Liver (tissue), 9 donors: ENCODE results near the gene ASCL5. TPM values are rescaled to one million over a fixed set of nuclear protein-coding genes. Genes with fewer than 3 reads are reported as not detected.

ENCODE experiments used
- DNase-seq: peaks from one replicate; pipeline ENCODE4 v3.0.0-alpha.2; 2017; ENCODE audit warnings: low spot score
- H3K27ac ChIP-seq, 2 donors: one replicate each; pipeline ENCODE4 v1.7.0; 2013; ENCODE audit warnings: inconsistent platforms in 2 of 2, low read length in 2 of 2, control low read depth in 1 of 2, low read depth in 1 of 2, mild to moderate bottlenecking in 1 of 2
- H3K27me3 ChIP-seq, 4 donors: one replicate each; pipeline versions ENCODE4 v1.6.1 to v1.7.0; 2013; ENCODE audit warnings: low read length in 3 of 4, inconsistent platforms in 1 of 4, mild to moderate bottlenecking in 1 of 4, moderate library complexity in 1 of 4; ENCODE audit not compliant: control insufficient read depth in 4 of 4, insufficient read depth in 4 of 4
- H3K36me3 ChIP-seq, 4 donors: one replicate each; pipeline versions ENCODE4 v1.6.1 to v1.7.0; 2013; ENCODE audit warnings: low read length in 3 of 4, mild to moderate bottlenecking in 3 of 4, low read depth in 1 of 4, moderate library complexity in 1 of 4; ENCODE audit not compliant: control insufficient read depth in 4 of 4, insufficient read depth in 3 of 4
- H3K4me1 ChIP-seq, 4 donors: one replicate each; pipeline versions ENCODE4 v1.6.1 to v1.7.0; 2013; ENCODE audit warnings: low read length in 3 of 4, mild to moderate bottlenecking in 3 of 4, moderate library complexity in 1 of 4; ENCODE audit not compliant: control insufficient read depth in 4 of 4, insufficient read depth in 4 of 4
- H3K4me3 ChIP-seq, 3 donors: one replicate each; pipeline versions ENCODE4 v1.6.1 to v1.7.0; 2013; ENCODE audit warnings: low read length in 3 of 3, control low read depth in 1 of 3, low read depth in 1 of 3, mild to moderate bottlenecking in 1 of 3
- H3K9ac ChIP-seq, 2 donors: one replicate each; pipeline ENCODE4 v1.7.0; 2013; ENCODE audit warnings: low read length in 2 of 2, mild to moderate bottlenecking in 2 of 2, moderate library complexity in 2 of 2, control low read depth in 1 of 2, low read depth in 1 of 2
- H3K9me3 ChIP-seq, 4 donors: one replicate each; pipeline versions ENCODE4 v1.6.1 to v1.7.0; 2013; ENCODE audit warnings: low read length in 3 of 4; ENCODE audit not compliant: control insufficient read depth in 4 of 4
- ATF3 ChIP-seq: IDR thresholded peaks from 2 replicates; pipeline ENCODE4 v1.6.1; 2016; ENCODE audit warnings: antibody characterized with exemption
- EGR1 ChIP-seq, 2 donors: IDR thresholded peaks; 2 replicates each; pipeline ENCODE4 v1.6.1; 2016 to 2018; ENCODE audit warnings: antibody characterized with exemption in 2 of 2, low read depth in 2 of 2
- FOXA1 ChIP-seq: IDR thresholded peaks from 2 replicates; pipeline ENCODE4 v1.6.1; 2016; ENCODE audit warnings: antibody characterized with exemption
- FOXA2 ChIP-seq: IDR thresholded peaks from 2 replicates; pipeline ENCODE4 v1.6.1; 2016; ENCODE audit warnings: antibody characterized with exemption
- GABPA ChIP-seq, 2 donors: IDR thresholded peaks in 1 of 2; conservative IDR thresholded peaks in 1 of 2; 2 replicates each; pipeline ENCODE4 v1.6.1; 2016; ENCODE audit warnings: antibody characterized with exemption in 2 of 2, mild to moderate bottlenecking in 1 of 2, moderate library complexity in 1 of 2
- HNF4A ChIP-seq, 2 donors: conservative IDR thresholded peaks; 2 replicates each; pipeline ENCODE4 v1.6.1; 2016; ENCODE audit warnings: antibody characterized with exemption in 2 of 2, mild to moderate bottlenecking in 2 of 2
- HNF4G ChIP-seq: IDR thresholded peaks from 2 replicates; pipeline ENCODE4 v1.6.1; 2016; ENCODE audit warnings: antibody characterized with exemption
- JUND ChIP-seq, 2 donors: IDR thresholded peaks; 2 replicates each; pipeline ENCODE4 v1.6.1; 2016; ENCODE audit warnings: antibody characterized with exemption in 2 of 2
- NR2F2 ChIP-seq: IDR thresholded peaks from 2 replicates; pipeline ENCODE4 v1.6.1; 2016; ENCODE audit warnings: antibody characterized with exemption
- RAD21 ChIP-seq, 2 donors: IDR thresholded peaks; 2 replicates each; pipeline ENCODE4 v1.6.1; 2016; ENCODE audit warnings: antibody characterized with exemption in 2 of 2, mild to moderate bottlenecking in 2 of 2
- REST ChIP-seq: IDR thresholded peaks from 2 replicates; pipeline ENCODE4 v1.6.1; 2016; ENCODE audit warnings: antibody characterized with exemption, mild to moderate bottlenecking
- RXRA ChIP-seq, 2 donors: IDR thresholded peaks; 2 replicates each; pipeline ENCODE4 v1.6.1; 2017 to 2018; ENCODE audit warnings: antibody characterized with exemption in 2 of 2, mild to moderate bottlenecking in 1 of 2
- SP1 ChIP-seq: IDR thresholded peaks from 2 replicates; pipeline ENCODE4 v1.6.1; 2018; ENCODE audit warnings: antibody characterized with exemption, mild to moderate bottlenecking
- TAF1 ChIP-seq: conservative IDR thresholded peaks from 2 replicates; pipeline ENCODE4 v1.6.1; 2016; ENCODE audit warnings: antibody characterized with exemption, mild to moderate bottlenecking
- YY1 ChIP-seq: IDR thresholded peaks from 2 replicates; pipeline ENCODE4 v1.6.1; 2016; ENCODE audit warnings: antibody characterized with exemption, mild to moderate bottlenecking
- WGBS: extraction: QIAGEN DNeasy Blood & Tissue Kit; methylation state at CpG from one replicate; pipeline ENCODE4 v1.1.7; 2013; 5-methylcytosine and 5-hydroxymethylcytosine counted together
- polyA plus RNA-seq, 2 donors: library from polyadenylated mRNA; stranded (reverse) in 1 of 2; unstranded in 1 of 2; fragments of 200-250 nt in 1 of 2; fragments of >200 nt in 1 of 2; fragmentation: Nextera tagmentation in 1 of 2; extraction: Ambion mirVana in 1 of 2; gene quantifications; one replicate each; pipeline versions ENCODE4 v1.2.1 to v1.2.3, GENCODE V29; 2013 to 2015
- total RNA-seq, 2 donors: library from RNA; depleted of rRNA; stranded (reverse); fragments of >200 nt; gene quantifications; one replicate each; pipeline ENCODE4 v1.2.3, GENCODE V29; 2014
- TF ChIP-seq, protein P1 (sequence below): fragments of 150-350 bp; IDR thresholded peaks from 2 replicates; pipeline ENCODE4 v1.5.1; 2017; ENCODE audit warnings: improper control_type of control experiment, low read depth, low read length; ENCODE audit not compliant: missing input control
- TF ChIP-seq, protein P2 (sequence below): IDR thresholded peaks from 2 replicates; pipeline ENCODE4 v1.6.1; 2016; ENCODE audit warnings: antibody characterized with exemption
- donor health status: healthy.
- donor health status: healthy.
- donor health status: healthy.
- donor health status: healthy.
- donor health status: healthy.

The ASCL5 gene
- total and polyA plus RNA-seq, 4 donors = not detected

GRCh38 chr1:201140235-201140940 is 13.4 kb upstream of the ASCL5 start (continued):
- no peak for TF ChIP-seq FOXA2

GRCh38 chr1:201139756-201140155 is 12.8 kb upstream of the ASCL5 start:
- no peak for DNase-seq
- 96% methylated on average over 9 of the region's 9 CpGs for WGBS
- Histone ChIP-seq H3K4me3 (no peak overlapping the region), H3K27ac (no peak overlapping the region), H3K9me3 (no peaks in the 10 kb centered on the region), H3K36me3 (peaks cover 6 to 65% (median 18%) of the 10 kb centered on the region in 4 donors), H3K27me3 (no peaks in the 10 kb centered on the region), H3K4me1 (no peaks in the 10 kb centered on the region), H3K9ac (no peak overlapping the region)
- TF ChIP-seq NR2F2 (no peak), HNF4A (conservative IDR thresholded peaks at IDR 0.05) (no peak), GABPA (IDR thresholded peaks at IDR 0.05 in 1 of 2, conservative IDR thresholded peaks at IDR 0.05 in 1 of 2) (no peak), RXRA (IDR thresholded peaks at IDR 0.05) (no peak), HNF4G (no peak)
- TF ChIP-seq, protein P1, sequence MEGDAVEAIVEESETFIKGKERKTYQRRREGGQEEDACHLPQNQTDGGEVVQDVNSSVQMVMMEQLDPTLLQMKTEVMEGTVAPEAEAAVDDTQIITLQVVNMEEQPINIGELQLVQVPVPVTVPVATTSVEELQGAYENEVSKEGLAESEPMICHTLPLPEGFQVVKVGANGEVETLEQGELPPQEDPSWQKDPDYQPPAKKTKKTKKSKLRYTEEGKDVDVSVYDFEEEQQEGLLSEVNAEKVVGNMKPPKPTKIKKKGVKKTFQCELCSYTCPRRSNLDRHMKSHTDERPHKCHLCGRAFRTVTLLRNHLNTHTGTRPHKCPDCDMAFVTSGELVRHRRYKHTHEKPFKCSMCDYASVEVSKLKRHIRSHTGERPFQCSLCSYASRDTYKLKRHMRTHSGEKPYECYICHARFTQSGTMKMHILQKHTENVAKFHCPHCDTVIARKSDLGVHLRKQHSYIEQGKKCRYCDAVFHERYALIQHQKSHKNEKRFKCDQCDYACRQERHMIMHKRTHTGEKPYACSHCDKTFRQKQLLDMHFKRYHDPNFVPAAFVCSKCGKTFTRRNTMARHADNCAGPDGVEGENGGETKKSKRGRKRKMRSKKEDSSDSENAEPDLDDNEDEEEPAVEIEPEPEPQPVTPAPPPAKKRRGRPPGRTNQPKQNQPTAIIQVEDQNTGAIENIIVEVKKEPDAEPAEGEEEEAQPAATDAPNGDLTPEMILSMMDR = no peak

DNA sequence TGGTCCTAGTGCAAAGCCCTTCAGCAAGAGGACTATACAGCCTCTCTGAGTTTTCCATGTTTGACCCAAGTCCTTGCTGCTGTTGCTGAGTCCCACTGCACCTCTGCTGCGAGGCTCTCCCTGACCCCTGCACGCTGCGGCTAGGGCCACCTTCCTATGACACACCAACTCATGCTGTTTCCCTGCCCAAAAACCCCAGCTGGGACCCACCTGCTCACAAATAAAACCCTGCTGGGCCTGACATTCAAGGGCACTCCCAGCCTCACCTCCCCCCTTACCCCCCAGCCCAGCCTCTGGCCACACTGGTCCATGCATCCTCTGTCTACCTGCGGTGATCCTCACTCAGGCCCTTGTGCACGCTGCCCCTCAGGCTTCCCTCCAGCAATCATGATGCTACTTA is 12.3 kb upstream of the ASCL5 start:
- H3K4me3 ChIP-seq = no peak overlapping the region
- no peaks in the 10 kb centered on the region for H3K27me3 ChIP-seq
- no peaks in the 10 kb centered on the region for H3K4me1 ChIP-seq
- TF ChIP-seq NR2F2 = no peak
- TF ChIP-seq TAF1 = no peak
- TF ChIP-seq YY1 = no peak
- TF ChIP-seq HNF4G = no peak
- no peak for TF ChIP-seq FOXA1
- no peak for TF ChIP-seq RAD21 (IDR thresholded peaks at IDR 0.05)
- TF ChIP-seq EGR1 (IDR thresholded peaks at IDR 0.05; ENCODE audit: low read depth in 2 of 2) = no peak
- TF ChIP-seq, protein P2, sequence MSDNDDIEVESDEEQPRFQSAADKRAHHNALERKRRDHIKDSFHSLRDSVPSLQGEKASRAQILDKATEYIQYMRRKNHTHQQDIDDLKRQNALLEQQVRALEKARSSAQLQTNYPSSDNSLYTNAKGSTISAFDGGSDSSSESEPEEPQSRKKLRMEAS = no peak
- no peak for TF ChIP-seq HNF4A (conservative IDR thresholded peaks at IDR 0.05)
- no peak for TF ChIP-seq REST
- TF ChIP-seq SP1 = no peak
- no peak for TF ChIP-seq ATF3
- TF ChIP-seq, protein P1 = no peak
- TF ChIP-seq JUND (IDR thresholded peaks at IDR 0.05) = no peak
- WGBS = 87% methylated on average over 5 of the region's 5 CpGs
- no peak for DNase-seq
- no peak overlapping the region for H3K9ac ChIP-seq
- no peaks in the 10 kb centered on the region for H3K9me3 ChIP-seq
- no peak overlapping the region for H3K27ac ChIP-seq
- peaks cover 6 to 64% (median 18%) of the 10 kb centered on the region in 4 donors for H3K36me3 ChIP-seq
